Measurements from ENCODE around the gene PRRC1.
A peak's percentile ranks its signal among the peaks of the same experiment; 100 is the strongest.

Gene PRRC1

DNA sequence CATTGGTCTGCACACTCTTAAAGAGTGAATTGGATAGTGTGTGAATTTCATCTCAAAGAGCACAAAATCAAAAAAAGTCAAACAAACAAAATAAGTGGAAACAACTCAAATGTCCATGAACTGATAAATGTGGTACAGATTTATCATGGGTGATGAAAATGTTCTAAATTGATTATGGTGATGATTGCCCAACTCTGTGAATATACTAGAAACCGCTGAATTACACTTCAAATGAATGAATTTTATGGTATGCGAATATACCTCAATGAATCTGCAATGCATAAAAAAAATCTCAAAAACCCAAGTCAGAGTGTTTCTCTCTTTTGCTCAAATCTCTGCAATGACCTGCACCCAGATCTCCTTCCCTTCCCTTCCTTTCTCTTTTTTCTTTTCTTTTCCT lies 64.0 kb downstream of the PRRC1 start:
- peaks cover 28% of the 10 kb centered on the region for H3K9me3 Mint-ChIP-seq
- no peak overlapping the region for H3K4me3 Mint-ChIP-seq
- H3K27ac Mint-ChIP-seq: no peak overlapping the region
- no peaks in the 10 kb centered on the region for H3K27me3 Mint-ChIP-seq (ENCODE audit: low read depth)
- no peaks in the 10 kb centered on the region for H3K36me3 Mint-ChIP-seq (ENCODE audit: low read depth)
- no peak for TF ChIP-seq CTCF (IDR thresholded peaks at IDR 0.05; ENCODE audit: unreplicated experiment in 3 of 3)
- no peaks in the 10 kb centered on the region for H3K4me1 Mint-ChIP-seq

GRCh38 chr5:127582773-127583370 lies 65.4 kb downstream of the PRRC1 start:
- no peaks in the 10 kb centered on the region for H3K4me1 Mint-ChIP-seq
- H3K4me3 Mint-ChIP-seq: no peak overlapping the region
- H3K27ac Mint-ChIP-seq: no peak overlapping the region
- peaks cover 20% of the 10 kb centered on the region for H3K9me3 Mint-ChIP-seq
- TF ChIP-seq CTCF (IDR thresholded peaks at IDR 0.05; ENCODE audit: unreplicated experiment in 3 of 3): no peak
- H3K36me3 Mint-ChIP-seq (ENCODE audit: low read depth): no peaks in the 10 kb centered on the region
- no peaks in the 10 kb centered on the region for H3K27me3 Mint-ChIP-seq (ENCODE audit: low read depth)

- Mint-ChIP-seq H3K27ac (no peak overlapping the region), H3K36me3 (ENCODE audit: low read depth) (no peaks in the 10 kb centered on the region), H3K27me3 (ENCODE audit: low read depth) (no peaks in the 10 kb centered on the region)
Measured at GRCh38 chr5:127583866-127584265, 66.4 kb downstream of the PRRC1 start.

GRCh38 chr5:127585661-127586060 lies 68.2 kb downstream of the PRRC1 start:
- TF ChIP-seq CTCF (IDR thresholded peaks at IDR 0.05; ENCODE audit: unreplicated experiment in 3 of 3): no peak
- Mint-ChIP-seq H3K4me3 (no peak overlapping the region), H3K36me3 (ENCODE audit: low read depth) (no peaks in the 10 kb centered on the region), H3K27ac (peak overlapping the region in 1 of 3 experiments; percentile 14), H3K9me3 (peaks cover 11% of the 10 kb centered on the region), H3K27me3 (ENCODE audit: low read depth) (no peaks in the 10 kb centered on the region), H3K4me1 (no peaks in the 10 kb centered on the region)

More at GRCh38 chr5:127583866-127584265, 66.4 kb downstream of the PRRC1 start:
- Mint-ChIP-seq H3K4me3 (no peak overlapping the region), H3K4me1 (no peaks in the 10 kb centered on the region), H3K9me3 (peaks cover 14% of the 10 kb centered on the region)
- TF ChIP-seq CTCF (IDR thresholded peaks at IDR 0.05; ENCODE audit: unreplicated experiment in 3 of 3): no peak

- H3K27me3 Mint-ChIP-seq (ENCODE audit: low read depth): no peaks in the 10 kb centered on the region
- no peak overlapping the region for H3K4me3 Mint-ChIP-seq
- peak overlapping the region in 2 of 3 experiments; percentile 1 to 62 for H3K27ac Mint-ChIP-seq
- no peak for TF ChIP-seq CTCF (IDR thresholded peaks at IDR 0.05; ENCODE audit: unreplicated experiment in 3 of 3)
- H3K36me3 Mint-ChIP-seq (ENCODE audit: low read depth): no peaks in the 10 kb centered on the region
- peaks cover 9% of the 10 kb centered on the region for H3K9me3 Mint-ChIP-seq
- H3K4me1 Mint-ChIP-seq: no peaks in the 10 kb centered on the region
Measured at GRCh38 chr5:127586066-127586770, 68.8 kb downstream of the PRRC1 start.

- Mint-ChIP-seq H3K4me1 (no peaks in the 10 kb centered on the region), H3K27ac (no peak overlapping the region), H3K4me3 (no peak overlapping the region), H3K36me3 (ENCODE audit: low read depth) (no peaks in the 10 kb centered on the region), H3K9me3 (peaks cover 5% of the 10 kb centered on the region), H3K27me3 (ENCODE audit: low read depth) (no peaks in the 10 kb centered on the region)
- TF ChIP-seq CTCF (IDR thresholded peaks at IDR 0.05; ENCODE audit: unreplicated experiment in 3 of 3): no peak
Measured at GRCh38 chr5:127586811-127587210, 69.4 kb downstream of the PRRC1 start.
